Measurements from ENCODE around the gene NRL.

NRL gene

DNA sequence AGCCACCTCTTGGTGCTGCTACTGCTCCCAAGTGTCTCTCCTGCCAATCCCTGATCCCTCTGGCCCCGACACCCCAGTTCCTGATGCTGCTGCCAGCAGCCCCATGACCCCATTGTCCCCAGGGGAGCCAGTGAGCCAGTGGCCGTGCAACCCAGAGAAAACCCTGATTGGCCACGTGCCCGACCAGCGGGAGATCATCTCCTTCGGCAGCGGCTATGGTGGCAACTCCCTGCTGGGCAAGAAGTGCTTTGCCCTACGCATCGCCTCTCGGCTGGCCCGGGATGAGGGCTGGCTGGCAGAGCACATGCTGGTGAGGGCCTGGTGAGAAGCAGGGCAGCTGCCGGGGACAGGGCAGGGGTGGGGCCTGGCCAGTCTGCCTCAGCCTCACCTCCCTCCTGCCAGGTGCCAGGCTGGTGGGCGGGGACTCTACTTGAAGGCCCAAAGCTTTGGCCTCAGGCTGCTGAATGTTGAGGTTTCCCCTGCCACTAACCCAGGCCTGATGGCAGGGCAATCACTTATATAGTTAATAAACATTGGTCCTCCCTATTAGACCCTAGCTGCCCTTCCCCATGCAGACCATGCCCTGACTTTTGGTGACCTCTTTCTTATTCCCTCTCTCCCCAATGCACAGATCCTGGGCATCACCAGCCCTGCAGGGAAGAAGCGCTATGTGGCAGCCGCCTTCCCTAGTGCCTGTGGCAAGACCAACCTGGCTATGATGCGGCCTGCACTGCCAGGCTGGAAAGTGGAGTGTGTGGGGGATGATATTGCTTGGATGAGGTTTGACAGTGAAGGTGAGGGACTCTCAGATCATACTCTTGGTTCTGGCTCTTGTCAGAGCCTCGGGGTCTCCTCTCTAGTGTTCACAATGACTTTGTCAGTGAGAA is 15.6 kb downstream of the NRL start:
- DNase-seq (ENCODE audit: low read depth), result no peak

DNA sequence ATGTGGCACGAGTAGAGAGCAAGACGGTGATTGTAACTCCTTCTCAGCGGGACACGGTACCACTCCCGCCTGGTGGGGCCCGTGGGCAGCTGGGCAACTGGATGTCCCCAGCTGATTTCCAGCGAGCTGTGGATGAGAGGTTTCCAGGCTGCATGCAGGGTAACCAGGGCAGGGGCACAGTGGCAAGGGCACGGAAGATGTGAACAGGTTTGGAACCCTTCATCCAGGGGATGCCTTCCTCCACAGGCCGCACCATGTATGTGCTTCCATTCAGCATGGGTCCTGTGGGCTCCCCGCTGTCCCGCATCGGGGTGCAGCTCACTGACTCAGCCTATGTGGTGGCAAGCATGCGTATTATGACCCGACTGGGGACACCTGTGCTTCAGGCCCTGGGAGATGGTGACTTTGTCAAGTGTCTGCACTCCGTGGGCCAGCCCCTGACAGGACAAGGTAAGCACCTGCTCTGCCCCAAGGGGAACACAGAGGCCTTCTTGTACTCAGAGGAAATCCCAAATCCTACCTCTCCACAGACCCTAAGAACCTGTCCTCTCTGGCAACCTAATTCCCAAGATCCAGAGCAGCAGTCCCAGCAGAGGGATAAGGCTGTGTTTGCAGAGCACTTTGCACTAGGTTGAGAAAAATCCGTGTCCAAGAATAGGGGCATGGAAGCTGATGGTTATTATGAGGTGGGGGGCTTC is 16.4 kb downstream of the NRL start:
- no peak for DNase-seq (ENCODE audit: low read depth)

DNA sequence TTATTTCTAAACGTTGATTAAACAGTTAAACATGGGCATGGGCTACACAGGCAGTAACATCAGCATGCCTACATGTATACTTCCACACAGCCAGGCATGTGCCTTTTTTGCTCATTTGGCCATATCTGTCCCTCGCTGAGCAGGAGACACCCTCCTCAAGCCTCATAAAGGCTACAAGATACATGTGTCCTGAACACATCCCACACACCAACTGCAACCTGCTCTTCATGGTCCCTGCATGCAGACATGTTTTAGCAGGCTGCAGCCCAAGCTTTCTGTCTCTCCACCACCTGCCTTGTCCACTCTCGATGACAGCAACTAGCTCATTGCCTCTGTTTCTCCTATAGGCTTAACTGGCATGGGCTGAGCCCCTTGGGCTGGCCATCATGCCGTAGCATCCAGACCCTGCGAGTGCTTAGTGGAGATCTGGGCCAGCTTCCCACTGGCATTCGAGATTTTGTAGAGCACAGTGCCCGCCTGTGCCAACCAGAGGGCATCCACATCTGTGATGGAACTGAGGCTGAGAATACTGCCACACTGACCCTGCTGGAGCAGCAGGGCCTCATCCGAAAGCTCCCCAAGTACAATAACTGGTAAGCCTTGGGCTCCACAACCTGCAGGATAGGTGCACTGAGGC is 18.1 kb downstream of the NRL start:
- no peak for DNase-seq (ENCODE audit: low read depth)

DNA sequence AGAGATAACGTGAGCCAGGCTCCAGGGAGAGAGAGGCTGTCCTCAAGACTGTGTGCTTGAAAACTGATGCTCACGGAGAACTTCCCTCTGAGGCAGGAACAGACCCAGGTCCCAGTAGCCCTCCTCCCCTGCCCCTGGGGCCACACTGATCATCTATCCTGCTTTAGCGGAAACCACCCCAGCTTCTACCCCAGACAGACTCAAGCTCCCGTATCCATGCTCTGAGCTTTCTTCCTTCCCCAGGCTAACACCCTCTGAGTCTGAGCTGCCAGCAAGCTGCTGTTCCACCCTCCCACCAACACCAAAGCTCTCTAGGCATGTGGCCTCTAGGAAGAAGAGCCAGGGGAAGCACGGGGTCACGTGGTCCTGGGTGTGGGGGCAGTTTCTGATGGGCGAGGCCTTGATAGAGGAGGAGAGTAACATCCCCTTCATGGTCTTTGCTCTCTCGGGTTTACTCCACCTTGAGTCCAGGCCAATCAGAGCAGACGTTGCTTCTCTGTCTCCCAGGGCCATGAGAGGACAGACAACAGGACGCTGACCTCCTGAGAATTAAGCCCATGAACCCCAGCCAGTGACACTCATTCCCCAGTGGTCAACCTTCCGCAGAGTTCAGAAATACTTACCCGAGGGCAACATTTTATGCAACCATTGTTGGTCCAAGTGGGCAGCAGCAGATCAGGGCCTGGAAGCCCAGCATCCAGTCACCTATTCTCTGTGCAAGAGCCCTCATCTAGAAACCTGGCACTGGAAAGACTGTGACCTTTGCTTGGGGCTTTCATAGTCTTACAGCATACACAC is 19.3 kb downstream of the NRL start:
- peak; percentile 75 for DNase-seq (ENCODE audit: low read depth)

DNA sequence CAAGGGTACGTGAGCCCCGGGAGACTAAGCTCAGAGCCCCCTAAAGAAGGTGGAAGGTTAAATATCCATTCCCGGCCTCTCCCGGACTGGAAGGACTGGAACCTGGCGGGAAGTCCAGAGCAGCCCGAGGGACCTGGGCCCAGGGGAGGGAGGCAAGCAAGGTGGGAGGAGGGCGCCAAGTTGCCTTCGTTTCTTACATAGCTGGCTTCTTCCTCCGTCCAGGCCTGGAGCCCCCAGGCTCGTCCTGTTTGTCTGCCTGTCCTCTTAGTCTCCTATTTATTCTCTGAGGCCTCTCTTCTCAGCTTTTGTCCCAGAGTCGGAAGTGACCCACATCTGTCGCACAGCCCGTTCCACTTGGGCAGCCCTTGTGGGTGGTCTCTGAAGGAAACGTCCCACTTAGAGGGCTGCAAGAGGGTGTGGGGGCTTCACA is 19.9 kb downstream of the NRL start:
- DNase-seq (ENCODE audit: low read depth), result peak; percentile 25

DNA sequence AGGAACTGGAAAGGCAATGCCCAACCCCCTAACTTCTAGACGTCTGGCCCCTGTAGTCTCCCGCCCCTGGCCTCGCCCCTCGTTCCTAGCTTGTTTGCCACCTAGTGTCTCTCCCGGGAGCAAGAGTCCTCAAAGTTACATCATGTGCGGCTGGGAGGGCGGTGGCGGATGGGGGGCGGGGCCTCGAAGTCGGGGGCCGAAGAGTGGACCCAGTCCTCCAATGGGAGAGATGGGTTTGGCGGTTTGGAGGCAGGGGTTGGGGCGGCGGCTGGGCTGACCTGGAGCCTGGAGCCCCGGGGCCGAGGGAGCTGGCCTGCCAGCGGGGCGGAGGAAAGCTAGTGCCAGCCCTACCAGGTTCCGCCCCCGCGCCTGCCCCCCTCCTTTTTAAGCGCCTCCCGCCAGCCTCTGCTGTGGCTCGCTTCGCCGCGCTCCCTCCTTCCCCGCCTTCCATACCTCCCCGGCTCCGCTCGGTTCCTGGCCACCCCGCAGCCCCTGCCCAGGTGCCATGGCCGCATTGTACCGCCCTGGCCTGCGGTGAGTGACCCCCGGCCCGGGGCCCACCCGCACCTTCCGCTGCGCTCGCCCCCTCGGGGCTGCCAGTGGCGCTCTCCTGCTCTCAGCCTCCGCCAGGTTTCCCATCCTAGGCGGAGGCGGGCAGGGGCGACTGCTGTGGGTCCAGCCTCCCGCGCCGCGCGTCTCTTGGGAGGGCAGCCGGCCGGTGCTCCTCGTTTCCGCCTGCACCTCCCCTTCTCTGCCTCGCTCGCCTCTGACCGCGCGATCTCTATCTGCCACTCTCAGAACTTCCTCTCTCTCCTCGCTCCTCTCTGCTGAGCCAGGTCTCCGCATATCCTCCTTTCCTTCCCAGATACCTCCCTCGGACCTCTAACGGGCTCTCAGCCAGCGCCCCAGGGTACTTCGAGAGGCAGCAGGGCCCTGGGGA is 20.6 kb downstream of the NRL start, which contains the start of gene PCK2:
PCK2 (plus strand) TSS at position 411 of the 940 bp plus-strand sequence; CDS start at position 506, 95 bp downstream.
- peak; percentile 87 for DNase-seq (ENCODE audit: low read depth)

DNA sequence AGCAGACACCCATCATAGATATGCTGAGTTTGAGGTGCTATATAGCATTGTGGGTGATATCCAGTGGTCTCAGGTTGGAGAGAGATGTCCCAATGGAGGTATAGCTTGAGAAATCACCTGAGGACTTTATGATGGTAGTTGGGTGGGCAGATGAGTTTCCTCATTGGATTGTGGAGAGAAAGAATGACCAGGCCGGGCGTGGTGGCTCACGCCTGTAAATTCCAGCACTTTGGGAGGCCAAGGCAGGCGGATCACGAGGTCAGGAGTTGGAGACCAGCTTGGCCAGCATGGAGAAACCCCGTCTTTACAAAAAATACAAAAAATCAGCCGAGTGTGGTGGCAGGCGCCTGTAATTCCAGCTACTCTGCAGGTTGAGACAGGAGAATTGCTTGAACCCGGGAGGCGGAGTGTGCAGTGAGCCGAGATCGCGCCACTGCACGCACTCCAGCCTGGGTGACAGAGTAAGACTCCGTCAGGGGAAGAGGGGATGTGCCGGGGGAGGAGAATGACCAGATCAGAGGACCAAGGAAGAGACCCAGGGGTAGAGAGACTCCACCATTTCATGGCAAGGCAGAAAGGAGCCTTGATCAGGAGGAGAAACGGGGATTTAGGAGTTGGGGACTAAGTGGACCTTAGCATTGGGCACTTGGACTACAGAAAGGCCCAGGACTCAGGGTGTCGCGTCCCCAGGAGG is 21.4 kb downstream of the NRL start:
- no peak for DNase-seq (ENCODE audit: low read depth)

DNA sequence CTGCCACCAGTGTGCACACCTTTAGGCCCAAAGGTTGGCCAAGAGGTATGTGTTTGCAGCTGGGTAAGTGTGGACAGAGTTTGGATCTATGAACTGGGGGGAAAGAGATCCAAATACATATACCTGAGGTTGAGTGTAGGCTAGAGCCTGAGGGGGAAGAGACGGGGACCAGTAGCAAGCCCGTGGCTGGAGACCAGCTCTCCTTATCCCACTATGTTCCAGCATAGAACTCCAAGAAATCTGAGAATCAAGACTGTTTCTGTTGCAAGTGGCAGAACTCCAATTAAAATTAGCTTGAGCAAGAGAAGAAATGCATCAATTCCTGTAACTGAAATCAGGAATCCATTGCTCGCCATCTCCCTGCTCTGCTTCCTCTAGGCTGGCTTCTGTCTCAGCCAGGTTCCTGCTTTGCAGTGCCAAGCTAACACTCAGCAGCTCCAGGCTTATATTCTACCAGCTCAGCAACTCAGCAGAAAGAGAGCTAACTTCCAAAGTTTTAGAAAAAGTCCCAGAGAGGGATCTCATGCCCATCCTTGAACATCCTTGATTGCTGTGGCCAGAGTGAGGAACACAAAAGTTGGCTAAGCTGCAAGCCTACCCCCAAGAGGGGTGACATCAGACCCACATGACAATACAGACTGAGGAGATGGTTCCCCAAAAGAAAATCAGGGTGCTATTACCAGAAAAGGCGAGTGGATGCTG is 22.1 kb downstream of the NRL start:
- no peak for DNase-seq (ENCODE audit: low read depth)

DNA sequence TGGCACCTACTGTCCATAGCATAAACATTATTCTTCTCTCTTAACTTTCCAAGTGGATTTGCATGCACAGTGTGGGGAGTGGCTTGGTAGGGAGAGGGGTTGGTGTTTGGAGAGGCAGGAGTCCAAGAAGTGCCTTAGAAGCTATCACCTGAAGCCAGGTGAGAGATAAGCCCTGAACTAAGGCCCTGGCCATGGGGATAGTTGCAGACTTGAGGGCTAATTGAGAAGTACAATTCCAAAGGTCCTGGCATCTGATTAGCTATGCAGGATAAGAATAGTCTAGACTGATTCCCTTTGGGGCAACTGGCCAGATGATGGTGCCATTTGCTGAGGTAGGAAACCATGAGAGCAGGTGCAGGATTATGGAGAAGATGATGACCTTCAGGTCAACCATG is 22.6 kb downstream of the NRL start:
- no peak for DNase-seq (ENCODE audit: low read depth)

DNA sequence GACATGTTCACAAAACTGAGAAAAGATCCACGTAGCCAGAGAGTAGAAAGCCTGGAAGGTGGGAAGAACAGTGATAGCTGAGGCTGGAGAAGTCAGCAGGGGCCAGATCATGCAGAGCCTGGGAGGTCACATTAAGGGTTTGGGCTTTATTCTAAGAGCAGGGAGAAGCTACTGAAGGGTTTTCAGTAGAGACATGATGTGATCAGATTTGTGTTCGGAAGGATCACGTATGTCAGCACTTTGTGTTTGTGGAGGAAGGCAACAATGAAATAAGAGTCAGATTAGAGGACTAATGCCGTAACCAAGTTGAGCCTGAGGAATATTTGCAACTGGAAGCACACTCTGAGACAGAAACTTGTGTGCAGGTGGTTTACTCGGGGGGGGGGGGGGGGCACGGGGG is 24.9 kb downstream of the NRL start:
- DNase-seq (ENCODE audit: low read depth), result no peak

DNA sequence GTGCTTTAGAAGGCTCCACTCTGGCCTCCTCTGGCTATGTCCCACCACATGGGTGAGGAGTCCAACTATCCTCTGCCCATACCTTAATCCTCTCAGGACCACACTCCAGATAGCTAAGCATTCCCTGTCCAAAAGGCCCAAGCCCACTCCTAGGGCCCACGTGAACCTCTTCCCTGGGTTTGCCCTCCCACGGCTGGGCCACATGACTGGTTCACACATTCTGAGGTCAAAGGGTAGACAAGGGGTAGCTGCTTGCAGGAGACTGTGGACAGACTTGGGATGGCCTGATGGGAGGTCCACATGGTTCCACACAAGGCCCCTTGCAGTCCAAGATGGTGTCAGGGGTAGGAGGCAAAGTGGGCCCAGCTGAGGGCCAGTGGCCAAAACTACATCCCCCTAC is 26.7 kb downstream of the NRL start:
- DNase-seq (ENCODE audit: low read depth), result no peak

DNA sequence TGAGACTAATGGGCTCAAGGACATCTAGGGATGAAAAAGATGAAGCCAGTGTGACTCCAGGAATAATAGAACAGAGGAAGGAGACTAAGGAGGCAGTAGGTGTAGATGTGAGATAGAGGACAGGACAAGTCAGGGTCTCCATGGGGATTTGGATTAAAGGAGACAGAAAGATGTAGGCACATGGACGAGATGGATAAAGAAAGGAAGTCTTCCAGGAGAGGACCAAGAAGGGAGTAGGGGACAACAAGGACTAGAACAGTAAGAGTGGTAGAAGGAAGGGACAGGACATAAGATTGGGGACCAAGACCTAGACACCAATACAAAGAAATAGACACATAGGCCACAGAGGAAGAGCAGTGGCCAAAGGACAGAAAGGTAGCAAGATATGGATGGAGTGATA is 27.7 kb downstream of the NRL start:
- no peak for DNase-seq (ENCODE audit: low read depth)

DNA sequence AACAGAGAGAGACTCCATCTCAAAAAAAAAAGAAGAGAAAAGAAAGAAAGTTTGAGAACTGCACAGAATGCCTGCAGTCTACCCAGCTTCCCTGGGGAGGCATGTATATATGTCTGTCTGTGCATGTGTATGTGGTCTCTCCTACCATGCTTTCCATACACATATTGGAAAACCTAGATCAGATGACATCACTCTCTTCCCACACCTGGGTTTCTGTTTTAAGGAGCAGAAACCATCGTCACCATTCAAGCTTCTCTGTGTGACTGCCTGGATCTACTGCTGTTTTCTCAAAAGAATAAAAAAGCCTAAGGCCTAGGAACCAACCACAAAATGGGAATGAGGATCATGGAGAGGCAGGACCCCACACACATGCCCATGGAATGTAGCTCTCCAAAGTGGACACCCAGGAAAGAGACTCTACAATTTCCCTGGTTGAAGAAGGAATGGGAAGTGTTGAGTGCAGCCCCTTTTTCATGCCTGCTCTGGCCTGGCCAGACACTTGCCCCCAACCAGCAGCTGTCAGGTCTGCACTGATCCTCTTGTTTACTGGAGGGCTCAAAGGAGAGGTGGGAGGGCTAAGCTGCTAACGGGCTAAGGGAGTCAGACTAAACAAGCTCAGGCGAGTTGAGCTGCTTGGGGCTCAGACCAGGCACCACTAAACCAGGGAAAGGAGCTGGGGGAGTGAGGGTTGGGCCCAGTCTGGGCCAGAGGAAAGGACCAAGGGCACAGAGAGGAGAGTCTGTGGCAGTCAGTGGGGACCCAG is 28.4 kb downstream of the NRL start:
- DNase-seq (ENCODE audit: low read depth), result no peak

DNA sequence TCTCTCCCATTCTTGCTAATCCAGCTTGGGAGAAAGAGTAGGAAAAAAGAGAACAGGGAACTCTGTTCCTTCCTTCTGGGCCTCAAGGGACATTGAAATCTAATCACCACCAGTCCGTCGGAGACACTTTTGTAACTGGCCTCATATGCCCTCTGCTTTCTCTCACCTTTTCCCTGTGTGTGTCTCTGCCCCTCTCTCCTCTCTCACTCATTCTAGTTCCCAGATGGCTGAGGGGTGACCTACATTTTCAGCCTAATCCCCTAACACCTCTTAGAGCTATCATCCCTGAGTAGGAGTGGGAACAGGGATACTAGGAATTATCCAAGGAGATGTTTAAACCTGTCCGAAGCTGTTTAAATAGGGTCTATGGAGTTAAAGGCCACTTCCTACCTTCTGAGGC is 29.5 kb downstream of the NRL start:
- DNase-seq (ENCODE audit: low read depth), result no peak

DNA sequence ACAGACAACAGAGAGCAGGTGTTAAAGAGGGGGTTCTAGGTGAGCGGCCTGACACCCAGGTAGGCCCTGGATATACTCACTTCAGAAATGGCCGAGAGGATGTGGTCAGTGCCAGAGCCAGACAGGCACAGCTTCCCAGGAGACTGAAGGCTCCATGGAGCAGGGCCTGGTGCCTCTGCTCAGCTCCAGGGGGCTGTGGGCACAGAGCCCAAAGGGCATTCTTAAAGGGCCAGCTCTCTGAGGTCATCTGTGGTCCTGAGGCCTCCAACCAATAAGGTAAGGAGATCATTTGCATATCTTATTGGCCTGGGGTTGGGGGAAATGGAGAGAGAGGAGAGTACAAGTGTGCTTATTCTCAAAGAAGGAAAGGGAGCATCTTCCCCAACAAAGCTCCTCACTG is 30.3 kb downstream of the NRL start:
- no peak for DNase-seq (ENCODE audit: low read depth)

DNA sequence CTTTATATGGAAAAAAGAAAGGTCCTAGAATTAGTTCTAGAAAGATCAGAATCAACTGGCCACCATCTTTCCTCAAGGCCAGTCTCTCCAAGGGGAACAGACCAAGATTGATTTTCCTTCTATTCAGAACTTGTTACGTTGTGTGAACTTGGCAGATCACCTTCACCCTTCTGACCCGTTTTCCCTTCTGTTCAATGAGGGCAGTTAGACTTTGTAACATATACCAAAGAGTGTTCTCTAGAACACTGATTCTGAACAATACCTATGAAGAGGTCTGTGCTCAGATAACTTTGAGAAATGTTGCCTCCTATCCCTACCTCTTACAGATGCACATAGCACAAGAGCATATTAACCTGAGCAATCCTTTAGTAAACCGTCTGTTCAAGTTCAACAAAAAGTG is 31.3 kb downstream of the NRL start:
- DNase-seq (ENCODE audit: low read depth), result no peak

DNA sequence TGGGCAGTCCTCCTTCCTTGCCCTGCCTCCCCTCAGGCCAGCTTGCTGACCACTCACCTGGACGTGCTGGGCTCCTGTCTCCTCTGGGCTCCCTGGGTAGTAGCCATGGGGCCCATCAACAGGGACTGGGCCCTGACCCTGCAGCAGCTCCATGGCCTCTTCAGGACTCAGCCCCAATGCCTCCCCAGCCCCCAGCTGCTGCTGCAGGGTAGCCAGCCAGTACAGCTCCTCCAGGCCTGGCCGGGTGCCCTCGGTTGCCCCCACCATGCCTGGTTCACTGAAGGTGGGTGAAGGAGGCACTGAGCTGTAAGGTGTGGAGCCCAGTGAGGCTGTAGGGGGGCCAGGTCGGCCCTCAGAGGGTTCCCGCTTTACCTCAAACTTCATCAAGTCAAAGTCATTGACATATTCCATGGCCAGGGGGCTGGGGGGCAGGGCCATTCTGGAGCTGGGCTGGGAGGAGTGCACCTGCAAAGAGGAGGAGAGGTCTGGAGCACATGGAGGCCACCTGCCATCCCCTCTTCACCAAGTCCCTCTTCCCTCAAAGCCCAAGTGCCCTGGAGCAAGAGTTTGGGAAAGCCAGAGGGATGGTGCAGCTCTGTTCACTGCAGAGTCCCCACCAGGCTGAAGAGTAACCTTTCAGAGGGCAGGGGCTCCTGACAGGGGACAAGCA is 32.2 kb downstream of the NRL start:
- no peak for DNase-seq (ENCODE audit: low read depth)

DNA sequence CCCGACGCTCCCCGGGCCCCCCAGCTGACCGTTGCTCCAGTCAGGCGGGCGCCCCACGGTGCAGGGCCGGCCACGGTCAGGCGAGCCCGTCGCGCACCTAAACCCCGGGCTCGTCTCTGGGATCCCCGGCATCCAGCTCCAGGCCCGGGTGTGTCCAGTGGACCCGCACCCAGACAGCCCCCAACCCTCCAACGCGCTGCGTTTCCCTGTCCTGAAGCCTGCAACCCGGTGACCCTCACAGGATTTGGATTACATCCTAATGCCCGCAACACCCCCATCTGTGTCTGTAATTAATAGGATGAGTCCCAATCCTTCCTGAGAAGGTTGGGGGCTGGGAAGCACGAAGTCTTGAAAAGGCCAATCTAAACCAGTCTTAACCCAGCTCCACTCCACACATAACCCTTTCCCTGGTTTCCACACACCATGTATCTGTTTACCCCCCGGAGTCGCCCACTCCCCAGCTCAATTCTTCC is 33.0 kb downstream of the NRL start:
- no peak for DNase-seq (ENCODE audit: low read depth)
